GM20000 (cell line): ENCODE results near the gene SMIM34.
"Not testable (repeated sequence)": the region's sequence is repeated elsewhere in the genome, so short reads cannot be mapped to it uniquely, and the experiment has no call there.

Experiments used
- DNase-seq: peaks from one replicate; pipeline ENCODE4 v3.0.0; 2012; ENCODE audit warnings: low spot score

The SMIM34 gene

GRCh38 chr21:34423805-34424204 is at the start of gene SMIM34:
SMIM34 (minus strand) TSS chr21:34423951; CDS start chr21:34423839, 112 bp downstream.
- not testable (repeated sequence) for DNase-seq

DNA sequence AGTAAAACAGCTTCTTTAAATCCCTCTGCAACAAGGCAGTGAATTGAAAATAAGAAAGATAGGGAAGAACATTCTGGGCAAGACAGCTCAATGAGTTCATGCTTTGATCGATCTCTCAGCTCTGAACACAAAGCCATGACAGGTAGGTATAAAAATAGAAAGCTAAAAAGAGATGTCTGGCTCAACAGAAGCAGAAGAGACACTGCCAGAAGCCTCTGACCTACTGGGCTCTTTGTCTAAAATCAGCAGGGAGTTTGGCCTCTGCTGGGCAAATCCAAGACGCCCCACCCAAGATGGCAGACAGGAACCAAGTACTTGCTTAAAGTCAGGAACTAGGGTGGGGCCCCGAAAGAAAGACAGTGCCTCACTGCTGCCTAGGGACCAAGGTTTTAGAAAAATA is 43.6 kb upstream of the SMIM34 start:
- not testable (repeated sequence) for DNase-seq

GRCh38 chr21:34459426-34459825 is 35.7 kb upstream of the SMIM34 start:
- DNase-seq: not testable (repeated sequence)

DNA sequence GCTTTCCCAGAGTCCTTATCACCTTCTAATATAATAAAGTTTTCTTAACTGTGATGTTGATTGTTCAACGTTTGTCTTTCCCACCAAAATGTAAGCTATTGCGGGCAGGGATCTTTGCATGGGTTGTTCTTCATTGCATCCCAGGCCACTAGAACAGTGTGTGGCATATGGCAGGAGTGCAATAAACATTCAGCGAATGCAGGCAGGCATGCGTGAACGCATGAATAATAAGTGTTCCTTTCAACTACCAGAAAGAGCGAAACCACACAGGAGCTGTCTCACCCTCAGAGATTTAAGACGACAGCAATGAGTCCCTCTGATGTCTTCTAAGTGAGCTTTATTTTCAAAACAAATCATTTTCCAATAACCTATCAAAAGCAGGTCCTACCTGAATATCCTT is 34.5 kb upstream of the SMIM34 start:
- not testable (repeated sequence) for DNase-seq

GRCh38 chr21:34456180-34456579 is 32.4 kb upstream of the SMIM34 start:
- DNase-seq: not testable (repeated sequence)

DNA sequence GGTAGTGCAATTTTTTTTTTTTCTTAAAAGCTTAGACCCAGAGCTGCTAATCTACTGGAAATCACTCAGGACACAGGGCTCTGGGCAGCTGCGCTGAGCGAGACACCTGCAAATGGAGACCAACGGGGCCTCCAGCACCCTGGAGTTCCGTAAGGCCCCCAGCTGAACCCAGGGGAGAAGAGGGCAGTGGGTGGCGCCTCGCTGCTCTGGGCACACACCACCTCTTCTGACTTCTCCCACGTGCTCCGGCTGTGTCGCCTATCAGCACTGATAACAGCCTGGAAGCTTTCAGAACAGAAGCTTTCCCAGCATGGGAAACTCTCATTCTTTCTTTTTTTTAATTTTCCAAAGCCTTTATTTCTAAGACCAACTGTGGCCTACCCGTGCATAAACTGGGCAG is 31.9 kb upstream of the SMIM34 start:
- not testable (repeated sequence) for DNase-seq

GRCh38 chr21:34447018-34447417 is 23.3 kb upstream of the SMIM34 start:
- not testable (repeated sequence) for DNase-seq

DNA sequence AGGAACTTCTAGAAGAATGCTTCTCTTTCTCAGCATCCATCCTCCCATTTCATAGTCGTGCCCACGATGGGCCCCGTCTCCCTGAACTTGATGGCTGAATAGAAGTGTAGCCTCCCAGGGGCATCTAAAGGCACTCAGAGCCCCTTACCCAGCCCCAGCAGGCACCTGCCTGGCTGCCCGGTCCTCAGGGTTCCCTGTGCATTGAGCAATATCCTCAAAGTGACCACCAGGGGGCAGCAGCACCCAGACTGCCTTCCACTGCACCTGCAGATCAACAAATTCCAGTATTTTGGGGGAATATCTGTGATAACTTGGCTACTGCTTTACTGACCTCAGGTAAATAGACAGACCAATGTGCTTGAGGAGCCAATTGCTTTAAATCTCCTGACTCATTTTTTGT is 19.7 kb upstream of the SMIM34 start:
- DNase-seq: not testable (repeated sequence)

DNA sequence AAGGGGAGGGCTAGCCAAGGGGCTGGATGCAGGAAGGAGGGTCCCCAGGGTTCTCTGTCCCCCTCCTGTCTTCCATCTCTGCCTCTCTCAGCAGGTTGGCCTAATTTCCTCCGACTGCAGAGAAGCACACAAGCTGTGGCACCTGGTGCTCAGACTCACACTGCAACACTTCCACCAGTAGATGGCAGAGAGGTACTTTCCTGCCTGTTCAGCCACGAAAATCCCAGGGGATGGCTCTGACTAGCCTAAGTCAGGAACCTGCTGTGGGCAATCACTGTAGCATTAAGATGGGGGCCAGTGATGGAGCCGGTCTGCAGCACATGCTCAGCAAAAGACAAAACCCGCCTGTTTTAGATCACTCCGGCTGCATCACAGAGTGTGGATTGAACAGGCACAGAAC is 6.0 kb upstream of the SMIM34 start:
- not testable (repeated sequence) for DNase-seq

DNA sequence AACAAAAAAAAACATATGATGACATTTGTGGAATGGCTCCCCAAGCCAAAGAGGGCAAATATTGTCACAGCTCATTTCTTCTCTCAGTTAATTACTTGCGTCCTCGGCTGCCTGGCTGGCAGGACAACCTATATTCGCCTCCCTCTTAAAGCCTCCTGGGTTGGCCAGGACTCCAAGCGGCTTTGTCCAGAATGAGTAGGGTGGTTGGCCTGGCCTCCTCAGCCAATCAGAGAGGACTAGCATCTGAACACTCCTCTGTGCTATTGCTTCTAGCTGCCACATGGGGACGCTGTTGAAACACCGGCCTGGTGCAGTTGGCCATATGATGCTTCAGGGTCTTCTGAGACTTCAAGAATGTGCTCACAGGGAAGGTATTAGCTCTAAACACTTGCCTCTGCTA is 4.7 kb upstream of the SMIM34 start:
- not testable (repeated sequence) for DNase-seq

DNA sequence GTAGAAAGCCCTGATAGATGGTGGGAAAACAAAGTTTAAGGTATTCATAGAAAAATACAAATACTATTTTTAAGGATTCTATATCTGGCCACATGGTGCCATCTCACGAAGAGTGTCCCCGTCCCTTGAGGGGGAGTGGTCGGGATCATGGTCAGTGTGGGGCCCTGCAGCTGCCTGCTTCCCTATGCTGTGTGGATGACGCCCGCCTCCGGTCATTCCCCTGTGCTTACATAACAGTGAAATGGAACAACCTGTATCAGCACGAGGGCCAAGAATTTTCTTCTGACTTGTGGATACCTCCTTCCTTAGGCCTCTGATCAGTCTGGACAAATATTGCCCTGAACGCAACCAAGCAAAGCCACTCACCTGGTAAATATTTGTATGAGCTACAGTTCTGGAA is 3.6 kb upstream of the SMIM34 start:
- not testable (repeated sequence) for DNase-seq

DNA sequence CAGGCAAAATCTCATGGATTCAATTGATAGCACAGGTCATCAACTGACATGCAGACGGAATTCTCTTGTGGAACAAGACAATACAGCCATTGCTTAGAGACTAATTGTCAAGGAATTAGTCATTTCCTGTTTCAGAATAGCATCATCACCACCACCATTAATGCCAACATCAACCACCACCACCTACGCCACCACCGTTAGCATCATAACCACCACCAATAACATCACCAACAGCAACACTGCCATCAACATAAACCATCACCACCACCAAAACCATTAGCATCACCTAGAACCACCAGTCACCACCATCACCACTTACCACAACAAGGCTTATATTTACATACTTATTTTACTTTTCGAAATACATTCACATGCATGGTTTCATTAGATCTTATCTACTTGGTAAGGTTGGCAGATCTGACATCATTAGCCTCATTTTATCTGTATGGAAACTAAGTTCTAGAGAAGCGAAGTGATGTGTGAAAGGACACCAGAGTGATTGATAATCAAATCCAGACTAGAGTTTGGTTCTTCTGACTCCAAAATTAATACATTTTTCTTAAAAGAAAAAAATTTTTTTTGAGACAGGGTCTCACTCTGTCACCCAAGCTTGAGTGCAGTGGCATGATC is 6.2 kb downstream of the SMIM34 start:
- DNase-seq: not testable (repeated sequence)

DNA sequence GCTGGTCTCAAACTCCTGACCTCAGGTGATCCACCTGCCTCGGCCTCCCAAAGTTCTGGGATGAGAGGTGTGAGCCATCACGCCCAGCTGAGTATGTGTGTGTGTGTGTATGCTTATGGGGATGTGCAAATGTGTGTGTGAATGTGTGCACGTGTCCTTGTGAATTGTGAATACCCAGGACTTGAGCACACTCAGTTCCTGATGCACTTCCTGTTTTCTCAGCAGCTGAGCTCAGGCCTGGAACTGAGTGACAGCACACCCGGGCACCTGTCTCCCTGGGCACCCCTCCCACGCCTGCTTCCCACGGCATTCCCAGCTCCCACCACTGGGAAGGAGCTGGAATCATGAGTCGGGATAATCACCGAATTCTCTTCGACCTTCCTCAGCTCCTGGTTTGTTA is 16.5 kb downstream of the SMIM34 start:
- not testable (repeated sequence) for DNase-seq

DNA sequence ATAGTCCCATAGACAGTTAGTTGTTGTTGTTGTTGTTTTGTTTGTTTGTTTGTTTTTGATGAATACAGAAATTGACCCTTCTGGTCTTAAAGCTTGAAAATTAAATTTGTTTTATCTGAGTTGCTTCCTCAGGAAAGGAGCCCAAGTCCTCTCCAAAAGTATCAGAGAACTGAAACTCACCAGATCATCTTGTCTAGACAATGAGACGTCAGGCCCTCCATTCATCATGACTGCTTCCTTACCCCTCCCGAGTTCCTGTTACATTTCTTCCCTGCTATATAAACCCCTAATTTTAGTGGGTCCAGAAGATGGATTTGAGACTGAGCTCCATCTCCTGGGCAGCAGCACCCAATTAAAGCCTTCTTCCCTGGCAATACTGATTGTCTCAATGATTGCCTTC is 17.1 kb downstream of the SMIM34 start:
- not testable (repeated sequence) for DNase-seq

DNA sequence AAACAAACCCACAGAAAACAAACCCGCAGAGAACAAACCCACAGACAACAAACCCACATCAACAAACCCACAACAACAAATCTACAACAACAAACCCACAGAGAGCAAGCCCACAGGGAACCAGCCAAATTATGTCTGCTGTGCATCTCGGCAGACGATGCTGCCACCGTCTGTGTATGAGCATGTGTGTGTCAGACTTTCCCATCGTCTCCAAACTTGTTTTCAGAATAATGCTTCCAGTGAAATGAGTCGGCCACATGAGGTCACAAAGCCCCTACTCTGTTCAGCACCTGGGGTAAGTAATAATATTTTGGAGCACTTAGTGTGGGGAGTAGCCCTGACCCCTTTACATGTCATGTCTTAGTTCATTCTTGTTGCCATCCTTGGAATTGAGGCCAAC is 17.6 kb downstream of the SMIM34 start:
- not testable (repeated sequence) for DNase-seq

- not testable (repeated sequence) for DNase-seq
These were observed 18.1 kb downstream of the SMIM34 start for GRCh38 chr21:34405686-34406085.

DNA sequence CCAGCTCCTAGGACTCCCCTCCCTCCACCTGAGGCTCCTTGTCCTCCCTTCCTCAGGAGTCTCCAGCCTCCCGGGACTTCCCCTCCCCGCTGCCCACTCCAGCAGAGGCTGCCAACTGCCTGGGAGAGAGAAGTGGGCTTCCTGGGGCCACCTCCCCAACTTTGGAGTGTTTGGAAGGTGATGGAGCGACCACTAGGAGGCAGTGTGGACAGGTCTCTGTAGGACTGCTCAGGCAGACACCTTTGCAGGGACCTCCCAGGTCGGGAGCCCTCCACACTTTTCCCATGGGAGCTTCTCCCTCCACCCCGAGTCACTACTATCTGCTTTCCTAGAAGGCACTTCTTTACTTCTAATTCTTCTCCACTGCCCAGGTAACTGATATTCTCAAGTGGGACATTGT is 19.0 kb downstream of the SMIM34 start:
- not testable (repeated sequence) for DNase-seq

DNA sequence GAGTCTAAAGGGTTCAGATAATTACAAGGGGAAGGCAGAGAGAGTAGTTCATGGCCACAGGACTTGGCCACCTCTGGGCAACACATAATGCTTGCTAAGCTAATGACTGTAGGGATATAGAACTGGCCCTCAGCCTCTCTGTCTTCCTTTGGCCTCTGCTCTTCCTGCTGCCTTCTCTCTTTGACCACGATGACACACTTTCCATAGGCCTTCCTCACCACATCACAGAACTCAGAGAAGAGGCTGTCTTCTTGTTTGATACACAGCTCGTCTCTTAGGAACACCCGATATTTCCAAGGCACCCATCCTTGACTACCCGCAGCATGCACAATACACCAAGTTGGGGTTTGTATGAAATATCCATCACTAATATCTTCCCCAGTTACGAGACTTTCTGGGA is 23.2 kb downstream of the SMIM34 start:
- not testable (repeated sequence) for DNase-seq

- DNase-seq: not testable (repeated sequence)
These were observed 39.9 kb downstream of the SMIM34 start for GRCh38 chr21:34383724-34384415.

DNA sequence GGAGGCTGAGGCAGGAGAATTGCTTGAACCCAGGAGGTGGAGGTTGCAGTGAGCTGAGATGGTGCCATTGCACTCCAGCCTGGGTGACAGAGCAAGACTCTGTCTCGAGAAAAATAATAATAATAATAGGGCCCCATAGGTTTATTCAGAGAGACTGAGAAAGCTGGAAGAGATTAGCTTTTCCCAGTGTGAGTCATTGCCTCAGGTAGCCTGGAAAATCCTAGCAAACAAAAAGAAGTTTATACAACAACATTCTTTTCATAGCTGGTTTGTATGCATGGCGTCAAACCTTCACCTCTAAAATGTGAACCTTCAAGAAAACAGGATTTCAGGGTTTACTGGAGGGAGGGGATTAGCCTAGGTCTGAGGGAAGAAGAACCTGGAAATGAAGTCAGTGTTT is 40.6 kb downstream of the SMIM34 start:
- DNase-seq: not testable (repeated sequence)

GRCh38 chr21:34375619-34375972 is 48.2 kb downstream of the SMIM34 start:
- DNase-seq: not testable (repeated sequence)

GRCh38 chr21:34374940-34375618 is 48.7 kb downstream of the SMIM34 start, which contains the start of gene SMIM11:
SMIM11 (plus strand) TSS chr21:34375507; CDS start chr21:34379505, 3,998 bp downstream.
- DNase-seq: not testable (repeated sequence)

DNA sequence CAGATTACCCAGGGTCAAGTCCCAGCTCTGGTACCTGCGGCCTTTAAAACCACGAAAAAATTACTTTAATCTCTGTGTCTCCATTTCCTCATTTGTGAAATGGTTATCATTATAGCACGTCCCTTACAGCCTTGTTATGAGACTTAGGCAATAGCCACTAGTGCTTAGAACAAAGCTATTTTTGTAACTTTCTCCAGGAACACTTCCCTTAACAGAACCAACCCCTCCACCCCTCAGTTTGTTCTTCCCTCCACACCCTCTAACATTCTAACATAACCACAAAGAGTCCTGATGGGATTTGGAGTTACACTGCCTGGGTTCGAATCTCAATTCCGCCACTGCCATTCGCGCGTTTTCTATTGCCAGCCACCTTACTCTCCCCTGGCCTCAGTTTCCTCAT is 49.3 kb downstream of the SMIM34 start:
- DNase-seq: not testable (repeated sequence)
